Measurements from ENCODE around the gene EPS8. TPM values are rescaled to one million over a fixed set of nuclear protein-coding genes. Genes with fewer than 3 reads are reported as not detected.

Gene EPS8
- total and polyA plus RNA-seq, 2 experiments from 2014 or later, result 43.1 to 83.2 TPM

DNA sequence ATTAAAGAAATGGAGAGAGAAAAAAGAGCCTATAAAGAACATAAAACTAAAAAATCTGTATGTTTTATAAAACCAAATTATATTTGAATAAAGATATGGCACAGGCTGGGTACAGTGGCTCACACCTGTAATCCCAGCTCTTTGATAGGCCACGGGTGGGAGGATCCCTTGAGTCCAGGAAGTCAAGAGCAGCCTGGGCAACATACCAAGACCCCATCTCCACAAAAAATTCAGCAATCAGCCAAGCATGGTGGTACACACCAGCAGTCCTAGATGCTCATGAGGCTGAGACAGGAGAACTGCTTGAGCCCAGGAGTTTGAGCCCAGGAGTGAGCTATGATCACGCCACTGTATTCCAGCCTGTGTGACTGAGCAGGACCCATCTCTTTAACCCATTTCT, 74.9 kb downstream of the EPS8 start:
- no peaks in the 10 kb centered on the region for H3K36me3 ChIP-seq (replicated peaks; ENCODE audit: insufficient read depth, low read depth)
- no peaks in the 10 kb centered on the region for H3K9me3 ChIP-seq (ENCODE audit: low read depth)
- no peaks in the 10 kb centered on the region for H3K27me3 ChIP-seq
- H3K4me1 ChIP-seq (ENCODE audit: insufficient read depth), result peaks cover under 1% of the 10 kb centered on the region
- no peak overlapping the region for H3K27ac ChIP-seq
- H3K9me2 ChIP-seq (replicated peaks; ENCODE audit: insufficient read depth), result no peaks in the 10 kb centered on the region
- H3K4me3 ChIP-seq, result no peak overlapping the region
- H3K4me2 ChIP-seq, result no peak overlapping the region
- 93% methylated on average over 2 of the region's 2 CpGs for WGBS (ENCODE audit: low lambda C conversion rate, missing lambda C conversion rate)
- DNase-seq (ENCODE audit: low spot score), result no peak
- H3K79me2 ChIP-seq, result peaks cover 85% of the 10 kb centered on the region
- peaks cover 4% of the 10 kb centered on the region for H4K20me1 ChIP-seq (ENCODE audit: insufficient read depth, poor library complexity, severe bottlenecking)
- TF ChIP-seq EZH2phosphoT487 (IDR thresholded peaks at IDR 0.05; ENCODE audit: low read depth, severe bottlenecking, unreplicated experiment) (no peak), EZH2 (IDR thresholded peaks at IDR 0.05; ENCODE audit: borderline replicate concordance) (no peak)
- TF ChIP-seq, protein P1, sequence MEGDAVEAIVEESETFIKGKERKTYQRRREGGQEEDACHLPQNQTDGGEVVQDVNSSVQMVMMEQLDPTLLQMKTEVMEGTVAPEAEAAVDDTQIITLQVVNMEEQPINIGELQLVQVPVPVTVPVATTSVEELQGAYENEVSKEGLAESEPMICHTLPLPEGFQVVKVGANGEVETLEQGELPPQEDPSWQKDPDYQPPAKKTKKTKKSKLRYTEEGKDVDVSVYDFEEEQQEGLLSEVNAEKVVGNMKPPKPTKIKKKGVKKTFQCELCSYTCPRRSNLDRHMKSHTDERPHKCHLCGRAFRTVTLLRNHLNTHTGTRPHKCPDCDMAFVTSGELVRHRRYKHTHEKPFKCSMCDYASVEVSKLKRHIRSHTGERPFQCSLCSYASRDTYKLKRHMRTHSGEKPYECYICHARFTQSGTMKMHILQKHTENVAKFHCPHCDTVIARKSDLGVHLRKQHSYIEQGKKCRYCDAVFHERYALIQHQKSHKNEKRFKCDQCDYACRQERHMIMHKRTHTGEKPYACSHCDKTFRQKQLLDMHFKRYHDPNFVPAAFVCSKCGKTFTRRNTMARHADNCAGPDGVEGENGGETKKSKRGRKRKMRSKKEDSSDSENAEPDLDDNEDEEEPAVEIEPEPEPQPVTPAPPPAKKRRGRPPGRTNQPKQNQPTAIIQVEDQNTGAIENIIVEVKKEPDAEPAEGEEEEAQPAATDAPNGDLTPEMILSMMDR (IDR thresholded peaks at IDR 0.05; ENCODE audit: poor library complexity), result no peak
- H2AFZ ChIP-seq, result no peak overlapping the region

DNA sequence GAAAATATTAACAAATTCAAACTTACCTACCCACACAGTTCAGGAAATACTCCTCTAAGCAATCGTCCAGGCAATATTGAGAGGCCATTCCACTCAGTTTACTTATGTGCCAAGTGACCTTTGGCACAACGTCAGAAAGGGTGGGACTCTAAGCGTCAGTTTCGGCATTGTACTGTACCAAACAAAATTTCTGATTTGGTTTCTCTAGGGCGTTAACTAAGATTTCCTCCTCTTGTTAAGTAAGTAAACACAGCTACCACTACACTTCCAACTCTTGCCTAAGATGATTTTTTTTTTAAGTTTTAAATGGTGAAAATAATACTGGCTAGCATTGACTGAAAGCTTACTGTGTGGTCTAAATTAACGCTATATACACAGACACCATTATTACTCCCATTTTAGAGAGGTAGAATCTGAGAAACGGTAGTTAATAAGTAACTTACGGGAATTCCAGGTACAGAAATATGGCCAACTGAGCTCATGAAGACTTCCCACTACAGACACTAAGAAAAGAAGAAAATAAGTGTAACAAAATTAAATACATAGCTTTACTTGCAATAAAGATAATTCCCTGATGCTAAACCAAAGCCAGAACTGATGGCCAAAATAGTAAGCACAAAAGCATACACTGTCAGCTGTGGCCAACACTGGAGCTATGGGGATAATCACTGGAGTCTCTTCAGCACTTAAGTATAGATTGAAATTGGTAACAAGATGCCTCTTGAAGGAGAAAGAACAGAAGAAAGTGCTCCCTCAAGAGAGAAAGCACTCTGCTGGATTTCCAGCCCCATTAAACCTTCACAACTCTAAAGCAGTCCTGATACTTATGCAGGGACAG, 76.1 kb downstream of the EPS8 start:
- peaks cover 13% of the 10 kb centered on the region for H3K4me1 ChIP-seq (ENCODE audit: insufficient read depth)
- no peaks in the 10 kb centered on the region for H3K9me3 ChIP-seq (ENCODE audit: low read depth)
- H3K27me3 ChIP-seq, result no peaks in the 10 kb centered on the region
- H4K20me1 ChIP-seq (ENCODE audit: insufficient read depth, poor library complexity, severe bottlenecking), result no peaks in the 10 kb centered on the region
- peak; percentile 33 for DNase-seq (ENCODE audit: low spot score)
- no peaks in the 10 kb centered on the region for H3K36me3 ChIP-seq (replicated peaks; ENCODE audit: insufficient read depth, low read depth)
- peak overlapping the region; percentile 39 for H3K4me2 ChIP-seq
- 90% methylated on average over 8 of the region's 8 CpGs for WGBS (ENCODE audit: low lambda C conversion rate, missing lambda C conversion rate)
- peak overlapping the region; percentile 80 for H3K27ac ChIP-seq
- H2AFZ ChIP-seq, result no peak overlapping the region
- no peak overlapping the region for H3K4me3 ChIP-seq
- no peaks in the 10 kb centered on the region for H3K9me2 ChIP-seq (replicated peaks; ENCODE audit: insufficient read depth)
- H3K79me2 ChIP-seq, result peaks cover 84% of the 10 kb centered on the region
- TF ChIP-seq EZH2phosphoT487 (IDR thresholded peaks at IDR 0.05; ENCODE audit: low read depth, severe bottlenecking, unreplicated experiment), result no peak
- TF ChIP-seq EZH2 (IDR thresholded peaks at IDR 0.05; ENCODE audit: borderline replicate concordance), result no peak
- TF ChIP-seq, protein P1 (IDR thresholded peaks at IDR 0.05; ENCODE audit: poor library complexity), result no peak

DNA sequence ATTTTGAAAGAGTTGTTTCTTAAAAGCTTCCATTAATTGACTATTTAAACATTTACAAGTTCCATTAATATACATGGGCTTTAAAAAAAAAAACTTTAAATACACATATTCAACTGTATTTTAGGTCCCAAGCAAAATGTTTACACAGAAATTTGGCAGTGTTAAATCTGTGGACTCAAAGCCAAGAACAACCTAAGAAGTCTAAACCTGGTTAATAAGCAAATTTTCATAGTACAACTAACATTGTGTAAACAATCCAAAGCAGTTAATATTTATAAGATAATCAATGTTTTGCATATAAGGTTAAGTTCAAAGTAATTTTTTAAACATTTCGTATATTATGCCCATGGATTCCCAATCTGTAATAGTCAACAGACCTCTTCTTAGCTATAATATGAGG, 77.0 kb downstream of the EPS8 start:
- H3K4me1 ChIP-seq (ENCODE audit: insufficient read depth), result peaks cover 16% of the 10 kb centered on the region
- H3K9me2 ChIP-seq (replicated peaks; ENCODE audit: insufficient read depth), result no peaks in the 10 kb centered on the region
- DNase-seq (ENCODE audit: low spot score), result no peak
- TF ChIP-seq, protein P1 (IDR thresholded peaks at IDR 0.05; ENCODE audit: poor library complexity), result no peak
- TF ChIP-seq EZH2phosphoT487 (IDR thresholded peaks at IDR 0.05; ENCODE audit: low read depth, severe bottlenecking, unreplicated experiment) (no peak), EZH2 (IDR thresholded peaks at IDR 0.05; ENCODE audit: borderline replicate concordance) (no peak)
- H3K4me2 ChIP-seq, result peak overlapping the region; percentile 39
- H4K20me1 ChIP-seq (ENCODE audit: insufficient read depth, poor library complexity, severe bottlenecking), result no peaks in the 10 kb centered on the region
- peaks cover 84% of the 10 kb centered on the region for H3K79me2 ChIP-seq
- H3K9me3 ChIP-seq (ENCODE audit: low read depth), result no peaks in the 10 kb centered on the region
- no peaks in the 10 kb centered on the region for H3K36me3 ChIP-seq (replicated peaks; ENCODE audit: insufficient read depth, low read depth)
- peak overlapping the region; percentile 80 for H3K27ac ChIP-seq
- peak overlapping the region; percentile 4 for H3K4me3 ChIP-seq
- H3K27me3 ChIP-seq, result no peaks in the 10 kb centered on the region
- H2AFZ ChIP-seq, result no peak overlapping the region
- WGBS (ENCODE audit: low lambda C conversion rate, missing lambda C conversion rate), result 81% methylated on average over 1 of the region's 1 CpG
